ENCODE data around the gene TTC3.
"Not testable (repeated sequence)": the region's sequence is repeated elsewhere in the genome, so short reads cannot be mapped to it uniquely, and the experiment has no call there.

GRCh38 chr21:37222248-37222647 is 149.2 kb downstream of the TTC3 start:
- TF ChIP-seq CTCF (IDR thresholded peaks at IDR 0.05); ZFX (IDR thresholded peaks at IDR 0.05; ENCODE audit: borderline replicate concordance): not testable (repeated sequence)
